Testis (tissue), 3 donors: ENCODE results near the gene DNAH5. TPM values are rescaled to one million over a fixed set of nuclear protein-coding genes. Genes with fewer than 3 reads are reported as not detected.

Experiments used
- DNase-seq: peaks from one replicate; pipeline ENCODE4 v3.0.0-alpha.2; 2019
- H3K27ac ChIP-seq, 2 donors: fragments of 200-600 bp; sonication (generic); one replicate each; pipeline ENCODE4 v1.5.1; 2019
- H3K27me3 ChIP-seq: fragments of 200-600 bp; sonication (generic); one replicate; pipeline ENCODE4 v1.5.1; 2019
- H3K36me3 ChIP-seq: fragments of 200-600 bp; sonication (generic); one replicate; pipeline ENCODE4 v1.5.1; 2017; ENCODE audit warnings: low read depth; ENCODE audit errors: missing control alignments
- H3K4me1 ChIP-seq: fragments of 200-600 bp; sonication (generic); one replicate; pipeline ENCODE4 v1.5.1; 2019
- H3K4me3 ChIP-seq, 2 donors: fragments of 200-600 bp; sonication (generic); one replicate each; pipeline ENCODE4 v1.5.1; 2017 to 2019
- H3K9me3 ChIP-seq: fragments of 200-600 bp; sonication (generic); one replicate; pipeline ENCODE4 v1.5.1; 2017
- POLR2A ChIP-seq: fragments of 450-650 bp; IDR thresholded peaks from one replicate; pipeline ENCODE4 v1.6.1; 2017; ENCODE audit warnings: antibody characterized with exemption, mild to moderate bottlenecking, moderate library complexity
- WGBS, 2 donors: methylation state at CpG; one replicate each; pipeline ENCODE4 v1.1.5; 2018; 5-methylcytosine and 5-hydroxymethylcytosine counted together
- intact Hi-C: fragments of 100-400 bp; cut with DNase I; formaldehyde crosslinking; loops from one replicate; pipeline ENCODE4 v1.15.1; 2023; ENCODE audit warnings: low total_unique reads
- polyA plus RNA-seq: library from polyadenylated mRNA; stranded (reverse); fragments of 350-450 nt; fragmentation: Illumina TruSeq; extraction: RNeasy Lipid Tissue Mini Kit (QIAGEN cat#74804); gene quantifications from one replicate; pipeline ENCODE4 v1.2.3, GENCODE V29; 2014; ENCODE audit warnings: low read depth, low replicate concordance; ENCODE audit not compliant: insufficient read depth
- total RNA-seq, 2 donors: library from RNA; depleted of rRNA; stranded (reverse); fragments of >200 nt; gene quantifications; one replicate each; pipeline ENCODE4 v1.2.3, GENCODE V29; 2016
- TF ChIP-seq, protein P1 (sequence below), 3 experiments: fragments of 450-650 bp in 2 of 3; fragments of 200-600 bp in 1 of 3; sonication (generic) in 1 of 3; IDR thresholded peaks; one replicate each; pipeline ENCODE4 v1.5.1; 2016 to 2019; ENCODE audit warnings: antibody characterized with exemption in 3 of 3, mild to moderate bottlenecking in 2 of 3, moderate library complexity in 1 of 3

Gene DNAH5
- total and polyA plus RNA-seq, 3 donors from 2014 or later: 1.1 to 5.9 (median 5.1) TPM

DNA sequence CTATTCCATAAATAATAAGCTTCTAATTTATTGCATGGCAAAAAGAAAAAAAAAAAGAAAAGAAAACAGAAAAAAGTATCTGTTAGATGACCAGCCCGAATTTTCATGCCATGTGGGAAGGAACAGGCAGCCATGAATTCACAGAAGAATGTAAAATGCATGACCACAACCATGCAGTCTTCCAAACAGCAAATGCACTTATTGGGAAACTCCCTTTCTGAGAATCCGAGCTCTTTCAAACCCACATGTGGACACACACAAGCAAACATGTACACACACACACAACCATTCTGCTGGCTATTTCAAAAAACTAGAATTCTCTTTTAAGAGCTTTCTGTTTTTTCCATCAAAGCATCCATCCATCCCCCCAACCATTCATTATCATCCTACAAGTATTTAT, 236.1 kb downstream of the DNAH5 start:
- intact Hi-C loops: no loop called here
- no peaks in the 10 kb centered on the region for H3K4me1 ChIP-seq
- DNase-seq: no peak
- no peak overlapping the region for H3K4me3 ChIP-seq
- H3K27me3 ChIP-seq: no peaks in the 10 kb centered on the region
- no peak overlapping the region for H3K27ac ChIP-seq
- 57 to 74% methylated on average over 2 of the region's 2 CpGs for WGBS, 2 donors
- TF ChIP-seq, protein P1, sequence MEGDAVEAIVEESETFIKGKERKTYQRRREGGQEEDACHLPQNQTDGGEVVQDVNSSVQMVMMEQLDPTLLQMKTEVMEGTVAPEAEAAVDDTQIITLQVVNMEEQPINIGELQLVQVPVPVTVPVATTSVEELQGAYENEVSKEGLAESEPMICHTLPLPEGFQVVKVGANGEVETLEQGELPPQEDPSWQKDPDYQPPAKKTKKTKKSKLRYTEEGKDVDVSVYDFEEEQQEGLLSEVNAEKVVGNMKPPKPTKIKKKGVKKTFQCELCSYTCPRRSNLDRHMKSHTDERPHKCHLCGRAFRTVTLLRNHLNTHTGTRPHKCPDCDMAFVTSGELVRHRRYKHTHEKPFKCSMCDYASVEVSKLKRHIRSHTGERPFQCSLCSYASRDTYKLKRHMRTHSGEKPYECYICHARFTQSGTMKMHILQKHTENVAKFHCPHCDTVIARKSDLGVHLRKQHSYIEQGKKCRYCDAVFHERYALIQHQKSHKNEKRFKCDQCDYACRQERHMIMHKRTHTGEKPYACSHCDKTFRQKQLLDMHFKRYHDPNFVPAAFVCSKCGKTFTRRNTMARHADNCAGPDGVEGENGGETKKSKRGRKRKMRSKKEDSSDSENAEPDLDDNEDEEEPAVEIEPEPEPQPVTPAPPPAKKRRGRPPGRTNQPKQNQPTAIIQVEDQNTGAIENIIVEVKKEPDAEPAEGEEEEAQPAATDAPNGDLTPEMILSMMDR (IDR thresholded peaks at IDR 0.05): no peak
- no peak for TF ChIP-seq POLR2A
- no peaks in the 10 kb centered on the region for H3K36me3 ChIP-seq
- no peaks in the 10 kb centered on the region for H3K9me3 ChIP-seq

DNA sequence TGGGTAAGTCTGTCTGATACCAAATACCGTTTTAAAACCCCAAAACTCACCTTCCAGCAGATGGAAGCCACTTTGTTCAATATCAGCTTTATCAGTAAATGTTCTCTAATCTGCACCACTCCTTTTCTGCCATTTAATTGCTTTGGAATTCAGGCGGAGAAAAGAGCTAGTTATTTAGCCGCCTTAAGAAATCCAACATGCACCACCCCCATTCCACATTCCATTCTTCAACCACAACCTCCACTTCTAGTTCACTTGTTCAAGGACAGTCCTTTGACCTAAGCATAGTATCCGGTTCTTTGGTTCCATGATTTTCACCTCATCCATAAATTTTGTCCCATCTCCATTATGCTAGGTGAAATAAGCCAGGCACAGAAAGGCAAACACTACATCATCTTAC, 240.1 kb downstream of the DNAH5 start:
- DNase-seq: no peak
- H3K9me3 ChIP-seq: no peaks in the 10 kb centered on the region
- H3K36me3 ChIP-seq: no peaks in the 10 kb centered on the region
- TF ChIP-seq, protein P1 (IDR thresholded peaks at IDR 0.05): no peak
- TF ChIP-seq POLR2A: no peak
- WGBS, 2 donors: 49 to 52% methylated on average over 4 of the region's 4 CpGs
- no peaks in the 10 kb centered on the region for H3K27me3 ChIP-seq
- no peak overlapping the region for H3K4me3 ChIP-seq
- H3K27ac ChIP-seq: no peak overlapping the region
- intact Hi-C loops: no loop called here
- H3K4me1 ChIP-seq: no peaks in the 10 kb centered on the region

DNA sequence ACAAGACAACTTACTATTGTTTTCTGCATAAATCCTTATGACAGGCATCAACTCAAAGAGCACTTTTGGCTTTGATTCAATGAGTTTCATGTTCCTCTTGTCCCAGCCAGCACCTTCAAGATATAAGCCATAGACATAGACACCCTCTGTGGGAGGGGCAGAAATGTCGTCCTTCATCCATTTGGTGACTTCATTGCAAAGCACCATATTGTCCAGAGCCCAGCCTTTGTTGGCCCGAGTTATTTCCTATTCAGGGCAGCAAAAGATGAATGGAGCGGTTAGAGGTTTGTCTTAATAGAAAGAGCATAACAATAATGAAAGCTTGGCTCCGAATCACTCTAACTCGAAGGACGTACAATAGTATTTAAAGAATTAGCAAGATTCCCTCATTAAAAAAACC, 243.9 kb downstream of the DNAH5 start:
- 86 to 91% methylated on average over 6 of the region's 6 CpGs for WGBS, 2 donors
- Histone ChIP-seq H3K27ac (no peak overlapping the region), H3K4me3 (no peak overlapping the region), H3K9me3 (no peaks in the 10 kb centered on the region), H3K4me1 (no peaks in the 10 kb centered on the region), H3K27me3 (no peaks in the 10 kb centered on the region), H3K36me3 (no peaks in the 10 kb centered on the region)
- intact Hi-C loops: no loop called here
- DNase-seq: no peak
- TF ChIP-seq POLR2A: no peak
- TF ChIP-seq, protein P1 (IDR thresholded peaks at IDR 0.05): no peak

DNA sequence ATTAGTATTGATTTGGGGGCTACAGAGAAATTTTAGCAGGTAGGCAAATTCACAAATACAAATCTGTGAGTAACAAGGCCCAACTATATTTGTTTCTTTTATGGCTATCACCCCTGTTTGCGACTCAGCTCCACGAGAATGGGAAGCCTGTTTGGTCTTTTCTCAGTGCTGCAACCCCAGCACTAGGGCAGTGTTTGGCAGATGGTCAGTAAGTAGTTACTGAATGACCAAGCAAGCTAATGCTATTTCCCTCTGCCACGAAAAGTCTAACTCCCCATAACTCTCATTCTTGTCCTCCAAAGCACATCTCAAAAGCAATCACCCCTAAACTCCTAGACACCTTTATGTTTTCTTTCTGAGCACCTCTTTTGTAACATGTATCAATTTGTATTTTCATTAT, 245.6 kb downstream of the DNAH5 start:
- no peaks in the 10 kb centered on the region for H3K36me3 ChIP-seq
- TF ChIP-seq POLR2A: no peak
- TF ChIP-seq, protein P1 (IDR thresholded peaks at IDR 0.05): no peak
- no peaks in the 10 kb centered on the region for H3K27me3 ChIP-seq
- no peaks in the 10 kb centered on the region for H3K4me1 ChIP-seq
- no peak overlapping the region for H3K27ac ChIP-seq
- DNase-seq: no peak
- 61 to 71% methylated on average over 3 of the region's 3 CpGs for WGBS, 2 donors
- H3K9me3 ChIP-seq: no peaks in the 10 kb centered on the region
- H3K4me3 ChIP-seq: no peak overlapping the region
- intact Hi-C loops: no loop called here

DNA sequence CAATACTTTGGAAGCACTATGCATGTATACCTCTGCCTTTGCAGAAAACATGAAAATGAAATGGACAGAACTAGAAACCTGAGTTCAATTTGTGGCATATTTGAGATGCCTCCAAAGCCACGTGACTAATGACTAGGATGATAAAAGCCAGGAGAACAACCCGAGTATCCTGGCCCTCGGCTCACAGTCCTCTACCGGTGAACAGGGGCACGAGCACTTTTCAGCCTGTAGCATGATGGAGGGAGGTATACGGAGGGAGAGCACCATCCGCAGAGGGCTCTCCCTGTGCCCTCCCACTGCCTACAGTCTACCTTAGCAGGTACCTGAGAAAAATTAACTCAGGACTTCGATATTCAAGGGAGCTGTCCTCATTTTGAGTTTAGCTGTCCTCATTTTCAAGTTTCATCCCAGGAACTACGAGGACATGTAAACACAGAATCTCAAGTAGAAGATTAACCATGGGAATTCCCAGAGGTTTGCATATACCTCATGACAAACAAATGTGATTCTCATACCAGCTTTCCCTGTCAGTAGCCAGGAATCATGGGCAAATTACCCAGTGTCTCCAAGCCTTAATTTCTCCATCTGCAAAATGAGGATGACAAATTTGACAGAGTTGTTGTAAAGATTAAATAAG, 249.3 kb downstream of the DNAH5 start:
- Histone ChIP-seq H3K9me3 (no peaks in the 10 kb centered on the region), H3K27ac (no peak overlapping the region), H3K4me3 (no peak overlapping the region), H3K27me3 (no peaks in the 10 kb centered on the region), H3K4me1 (no peaks in the 10 kb centered on the region), H3K36me3 (no peaks in the 10 kb centered on the region)
- no peak for DNase-seq
- TF ChIP-seq, protein P1 (IDR thresholded peaks at IDR 0.05): no peak
- no peak for TF ChIP-seq POLR2A
- 64 to 71% methylated on average over 9 of the region's 9 CpGs for WGBS, 2 donors
- intact Hi-C loops: no loop called here
